Amniotic epithelial cell (primary cell): Measurements from ENCODE around the gene ISG20L2.
A peak's percentile ranks its signal among the peaks of the same experiment; 100 is the strongest.

ENCODE experiments used
- DNase-seq: peaks from one replicate; pipeline ENCODE4 v3.0.0-alpha.2; 2010; ENCODE audit warnings: low read depth

The ISG20L2 gene

DNA sequence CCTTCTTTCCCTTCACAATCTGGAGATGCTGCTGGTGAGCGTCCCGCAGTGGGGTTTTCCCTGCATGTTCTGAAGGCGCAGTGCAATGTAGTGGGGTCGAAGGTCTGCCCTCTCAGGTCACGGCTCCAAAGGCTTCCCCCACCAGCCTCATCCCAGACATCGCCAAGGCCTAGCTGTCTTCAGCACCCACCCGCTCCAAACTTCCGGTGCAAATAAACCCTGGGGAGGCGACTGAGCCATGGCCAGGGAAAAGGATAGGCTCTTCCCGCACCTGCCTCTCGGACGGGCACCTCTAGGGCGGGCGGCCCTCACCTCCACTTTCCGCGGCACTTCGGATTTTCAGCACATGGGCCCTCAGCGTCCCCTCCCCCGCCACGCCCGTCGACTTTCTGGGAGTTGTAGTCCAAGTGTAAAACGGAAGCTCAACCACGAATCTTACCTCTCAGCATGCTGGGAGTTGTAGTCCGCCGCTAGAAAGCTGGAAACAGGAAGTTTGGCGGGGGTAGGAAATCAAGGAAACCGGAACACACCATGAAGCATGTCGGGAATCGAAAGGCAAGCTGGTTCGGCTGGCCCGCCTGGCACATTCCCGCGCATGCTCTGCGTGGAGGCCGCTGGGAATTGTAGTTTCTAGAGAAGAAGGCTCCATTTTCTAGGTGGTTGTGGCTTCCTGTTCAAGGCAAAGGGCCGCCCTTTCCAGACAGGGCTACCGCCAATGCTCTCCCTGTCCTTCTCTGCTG lies 12.3 kb upstream of the ISG20L2 start, which contains the start of gene MRPL24:
TSS of gene MRPL24 (minus strand) at position 348 of the 740 bp plus-strand sequence. CDS start 2,384 bp downstream, outside the sequence.
- DNase-seq: peak; percentile 100

DNA sequence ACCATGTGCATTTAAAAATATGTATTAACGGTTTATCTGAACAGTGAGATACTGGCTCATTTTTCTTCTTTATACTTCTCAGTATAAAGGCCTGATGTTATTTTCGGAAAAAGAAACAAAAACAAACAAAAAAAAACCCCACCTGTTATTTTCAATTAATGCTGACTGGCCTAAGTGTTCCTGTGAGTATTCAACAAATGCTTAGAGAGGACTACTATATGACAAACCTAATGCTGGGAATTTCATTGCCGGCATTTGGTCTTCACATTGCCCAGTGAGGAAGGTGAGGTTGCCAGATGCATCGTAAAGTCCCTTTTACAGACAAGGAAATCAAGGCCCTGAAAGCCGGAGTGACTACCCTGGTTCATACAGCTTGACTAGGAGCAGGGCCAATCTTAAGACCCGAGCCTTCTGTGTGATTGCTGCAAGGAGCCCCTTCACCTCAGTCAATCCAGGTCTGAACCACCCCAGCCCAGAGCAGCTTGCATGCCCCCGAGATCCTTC lies 11.7 kb upstream of the ISG20L2 start:
- no peak for DNase-seq

DNA sequence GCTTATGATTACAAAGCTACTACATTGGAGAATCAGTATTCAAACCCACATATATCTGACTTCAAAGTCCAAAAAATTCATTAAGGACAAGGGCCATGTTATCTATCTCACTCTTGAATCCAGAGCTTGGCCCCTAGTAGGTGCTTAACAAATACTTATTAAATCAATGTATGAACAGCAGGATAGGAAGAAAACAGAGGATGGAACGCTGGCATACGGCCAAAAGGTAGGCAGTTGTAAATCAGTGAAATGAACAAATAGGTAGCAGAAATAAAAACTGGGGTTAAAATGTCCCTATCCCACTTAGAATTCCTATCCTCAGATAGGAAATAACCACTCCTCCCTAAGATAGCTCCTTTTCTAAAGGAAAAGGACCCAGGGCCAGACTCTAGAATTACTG lies 10.3 kb upstream of the ISG20L2 start:
- no peak for DNase-seq

DNA sequence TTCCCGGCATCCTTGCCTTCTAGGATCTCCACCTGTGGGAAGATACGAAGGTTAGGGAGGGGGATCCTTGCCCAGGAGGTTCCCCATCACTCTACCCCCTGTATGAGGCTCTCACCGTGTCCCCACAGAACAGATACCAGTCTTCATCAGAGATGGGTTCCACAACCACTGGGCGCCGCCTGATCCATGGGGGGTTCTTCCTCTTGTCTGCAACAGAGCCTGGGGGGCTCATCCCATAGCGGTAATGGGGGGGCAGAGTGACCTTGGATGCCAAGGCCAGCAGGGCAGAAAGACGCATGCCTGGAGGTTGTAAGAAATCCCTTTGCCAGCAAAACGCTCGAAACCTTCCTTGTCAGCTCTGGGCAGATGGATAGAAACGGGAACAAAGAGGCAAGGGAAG lies 9.8 kb upstream of the ISG20L2 start:
- DNase-seq: no peak

DNA sequence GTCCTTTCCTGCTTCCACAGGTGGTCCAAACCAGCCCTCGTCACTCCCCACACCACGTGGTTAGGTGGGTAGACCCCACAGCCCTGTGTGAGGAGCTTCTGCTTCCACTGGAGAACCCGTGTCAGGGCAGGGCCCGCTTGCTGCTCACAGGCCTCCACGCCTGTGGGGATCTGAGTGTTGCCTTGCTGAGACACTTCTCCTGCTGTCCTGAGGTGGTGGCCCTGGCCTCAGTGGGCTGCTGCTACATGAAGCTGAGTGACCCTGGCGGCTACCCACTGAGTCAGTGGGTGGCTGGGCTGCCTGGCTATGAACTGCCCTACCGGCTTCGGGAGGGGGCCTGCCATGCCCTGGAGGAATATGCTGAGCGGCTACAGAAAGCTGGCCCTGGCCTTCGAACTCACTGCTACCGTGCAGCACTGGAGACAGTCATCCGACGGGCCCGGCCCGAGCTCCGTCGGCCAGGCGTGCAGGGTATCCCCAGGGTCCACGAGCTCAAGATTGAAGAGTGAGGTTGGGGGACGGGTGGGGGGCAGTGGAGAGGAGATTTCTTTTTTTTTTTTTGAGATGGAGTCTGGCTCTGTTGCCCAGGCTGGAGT lies 5.5 kb upstream of the ISG20L2 start:
- no peak for DNase-seq

DNA sequence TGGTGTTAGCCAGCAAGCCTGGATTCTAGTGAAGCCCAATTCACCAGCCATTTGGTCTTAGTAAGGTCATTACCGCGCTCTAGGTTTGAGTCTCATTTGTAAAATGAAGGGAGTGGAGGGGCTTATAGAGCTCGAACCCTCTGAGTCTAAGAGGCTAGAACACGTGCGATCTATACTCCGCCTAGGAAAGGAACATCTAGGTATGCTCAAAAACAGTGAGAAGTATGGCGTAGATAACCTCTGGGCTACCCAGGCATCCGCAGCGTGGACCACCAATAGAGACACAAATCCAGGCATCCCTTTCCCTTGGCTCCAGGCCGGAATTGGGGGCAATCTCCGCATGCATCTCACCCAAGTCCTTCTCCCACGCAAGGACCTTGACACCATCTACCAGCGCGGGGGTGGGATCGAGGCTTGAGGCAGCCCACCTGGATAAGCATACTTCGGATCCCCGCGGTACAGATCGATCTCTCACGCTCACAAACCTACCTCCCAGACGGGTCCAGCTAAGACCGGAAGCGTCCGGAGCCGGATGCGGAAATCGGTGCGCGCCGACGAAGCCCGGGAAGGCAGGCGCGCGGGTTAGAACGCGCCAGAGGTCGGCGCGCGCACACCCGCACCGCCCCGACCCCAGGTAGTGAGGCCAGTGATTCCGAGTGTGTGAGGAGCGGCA lies 504 bp downstream of the ISG20L2 start, which contains the start of gene METTL25B:
TSS of gene METTL25B (plus strand) at position 544 of the 673 bp plus-strand sequence. CDS start 636 bp downstream, outside the sequence.
- DNase-seq: peak; percentile 67

DNA sequence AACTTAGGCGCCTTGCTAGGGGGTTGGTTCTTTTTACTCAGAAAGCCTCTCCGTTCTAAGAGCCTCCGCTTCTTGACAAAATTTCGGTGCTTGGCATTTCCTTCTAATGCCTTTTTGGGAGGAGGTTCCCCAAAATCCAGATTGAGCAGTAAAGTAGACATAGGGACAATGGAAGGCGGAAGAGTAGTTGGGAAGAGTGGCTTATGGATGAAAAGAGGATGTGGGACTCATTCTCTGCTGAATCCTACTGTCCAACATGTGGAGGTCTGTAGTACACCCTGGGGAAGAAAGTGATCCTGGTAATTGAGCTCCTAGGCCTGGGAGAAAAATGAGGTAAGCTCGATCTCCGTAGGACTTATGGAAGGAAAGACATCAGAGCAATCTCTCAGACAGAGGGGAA lies 1.1 kb downstream of the ISG20L2 start:
- no peak for DNase-seq

DNA sequence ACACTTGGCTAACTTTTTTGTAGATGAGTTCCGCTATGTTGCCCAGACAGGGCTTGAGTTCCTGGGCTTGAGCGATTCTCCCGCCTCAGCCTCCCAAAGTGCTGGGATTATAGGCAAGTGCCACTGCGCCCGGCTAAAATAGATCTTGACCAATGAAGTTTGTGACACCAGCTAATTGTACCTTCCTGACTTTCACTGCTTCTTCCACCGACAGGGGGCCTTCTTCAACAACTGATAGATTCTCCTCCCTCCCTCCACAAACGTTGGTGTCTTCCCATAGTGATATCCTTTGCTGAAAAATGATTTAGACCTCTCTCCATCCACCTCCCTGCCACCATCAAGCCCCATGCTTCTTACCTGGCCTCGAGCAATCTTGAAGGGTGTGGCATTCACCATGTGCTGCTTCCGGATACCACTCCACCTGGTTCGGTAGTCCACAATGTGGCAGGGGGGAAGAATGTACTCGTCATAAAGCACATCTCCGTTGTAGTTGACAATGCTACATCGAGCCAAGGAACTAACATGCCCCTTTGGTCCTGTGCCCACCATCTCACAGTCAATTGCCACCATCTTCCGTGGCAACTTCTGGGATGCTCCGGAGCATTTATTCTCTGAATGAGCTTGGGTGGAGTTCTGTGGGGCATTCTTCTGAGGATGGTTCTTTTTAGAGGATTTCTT lies 1.9 kb downstream of the ISG20L2 start:
- DNase-seq: peak; percentile 56

DNA sequence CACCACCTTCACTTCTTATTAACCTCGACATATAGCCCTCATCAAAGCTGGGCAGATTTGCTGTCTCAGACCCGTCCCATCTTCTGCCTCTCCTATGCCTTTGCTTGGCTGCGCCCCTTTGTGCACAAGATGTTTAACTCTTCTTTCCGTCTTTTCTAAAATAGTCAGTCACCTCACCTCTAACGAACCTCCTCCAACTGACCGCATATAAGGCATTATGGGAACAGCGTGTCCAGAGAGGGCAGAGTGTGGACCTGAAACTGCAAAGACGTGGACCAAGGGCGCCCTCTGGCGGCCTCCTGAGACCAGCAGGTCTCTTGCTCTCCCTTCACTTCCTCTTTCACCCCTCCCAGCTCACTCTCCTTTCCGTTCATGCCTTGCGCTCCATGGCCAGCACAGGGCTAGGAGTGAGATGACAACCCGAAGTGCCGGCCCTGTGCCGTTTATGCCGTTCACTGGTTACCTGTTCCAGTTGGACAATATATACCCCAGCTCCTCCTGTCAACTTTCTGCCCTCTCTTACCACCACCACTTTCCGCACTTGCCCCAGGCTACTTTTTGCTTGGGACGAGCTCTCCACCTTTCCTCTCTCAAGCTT lies 2.8 kb downstream of the ISG20L2 start:
- DNase-seq: peak; percentile 83

DNA sequence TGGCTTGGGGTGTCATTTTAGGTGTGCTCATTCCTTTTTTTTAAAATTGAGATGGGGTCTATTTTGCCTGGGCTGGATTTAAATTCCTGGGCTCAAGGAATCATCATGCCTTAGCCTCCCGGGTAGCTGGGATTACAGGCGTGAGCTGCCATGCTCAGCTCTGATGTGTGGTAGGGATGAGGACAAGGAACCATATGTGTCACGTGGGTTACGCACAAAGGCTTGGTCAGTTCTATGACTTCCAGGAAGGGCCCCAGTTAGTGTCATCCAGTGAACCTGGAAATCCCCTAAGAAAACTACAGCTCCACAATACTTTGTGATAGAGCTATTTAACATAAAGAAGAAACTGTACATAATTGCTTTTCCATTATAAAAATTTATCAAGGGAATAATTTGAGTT lies 7.0 kb downstream of the ISG20L2 start:
- DNase-seq: no peak

DNA sequence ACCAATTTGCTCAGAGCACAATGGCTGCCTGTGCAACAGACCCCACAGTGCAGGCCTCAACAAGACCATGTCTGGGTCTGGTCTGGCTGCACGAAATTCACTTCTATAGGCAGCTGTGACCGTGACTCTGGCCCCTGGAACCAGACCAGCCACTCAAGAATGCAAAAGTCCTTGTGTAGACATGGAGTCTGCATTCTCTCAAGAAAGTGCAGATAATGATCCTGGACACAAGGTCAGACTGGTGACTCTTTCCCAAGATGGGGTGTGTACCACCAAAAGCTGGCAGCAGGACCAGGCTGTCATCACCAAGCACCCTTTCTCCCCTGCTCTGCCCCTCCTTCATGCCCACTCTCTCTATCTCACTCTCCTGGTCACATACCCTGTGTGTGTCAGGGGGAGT lies 7.4 kb downstream of the ISG20L2 start:
- no peak for DNase-seq

DNA sequence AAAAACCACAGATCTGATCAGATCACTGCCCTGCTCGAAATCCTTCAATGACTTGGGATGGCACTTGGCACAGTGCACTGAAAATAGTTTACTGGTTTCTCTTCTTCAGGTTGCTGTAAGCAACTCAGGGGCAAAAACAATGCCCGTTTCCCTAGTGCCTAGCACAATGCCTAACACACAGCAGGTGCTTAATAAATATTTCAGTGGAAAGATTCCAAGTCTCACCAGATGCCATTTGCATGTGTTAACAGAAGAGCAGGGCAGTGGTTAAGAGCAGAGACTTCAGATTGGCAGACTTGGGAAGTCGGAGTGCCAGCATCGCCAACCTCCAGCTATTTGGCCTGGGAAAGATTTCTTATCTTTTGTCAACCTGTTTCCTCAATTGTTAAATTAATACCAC lies 11.2 kb downstream of the ISG20L2 start:
- DNase-seq: no peak

DNA sequence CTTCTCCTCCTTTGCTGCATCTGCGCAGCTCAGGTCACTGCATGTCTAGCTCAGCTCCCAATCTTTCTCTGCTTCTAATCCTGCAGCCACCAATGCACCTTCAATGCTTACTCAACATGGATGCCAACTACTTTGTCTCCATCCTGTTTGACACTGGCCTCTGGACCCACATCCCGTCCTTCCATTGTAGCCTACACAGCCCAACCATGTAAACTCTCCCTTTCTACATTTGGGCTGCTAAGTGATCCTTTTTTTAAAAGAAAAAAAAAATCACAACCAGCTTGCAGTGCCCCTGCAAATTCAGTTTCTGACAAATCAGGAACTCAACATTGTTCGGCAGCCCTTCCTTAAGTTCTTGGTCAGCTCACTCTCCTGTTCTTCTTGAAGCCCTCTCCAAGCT lies 13.7 kb downstream of the ISG20L2 start:
- no peak for DNase-seq

DNA sequence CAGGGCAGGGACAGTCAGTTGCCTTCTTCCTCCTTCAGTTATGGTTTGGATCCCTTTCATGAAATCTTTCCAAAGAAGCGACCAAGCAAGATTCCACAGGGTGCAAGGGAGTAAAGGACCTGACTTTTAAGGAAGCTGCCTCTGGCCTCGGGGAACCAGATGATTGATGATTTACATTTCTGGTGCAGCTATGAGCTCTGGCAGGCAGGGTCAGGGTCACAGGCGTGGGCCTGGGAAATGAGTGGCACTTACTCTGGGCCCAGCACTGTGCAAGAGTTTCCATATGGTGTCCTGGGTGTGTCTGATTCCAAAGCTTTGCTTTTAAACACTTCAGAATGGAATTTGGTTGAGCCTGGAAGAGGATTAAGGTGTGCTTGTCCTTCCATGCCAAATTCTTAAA lies 15.9 kb downstream of the ISG20L2 start:
- no peak for DNase-seq

DNA sequence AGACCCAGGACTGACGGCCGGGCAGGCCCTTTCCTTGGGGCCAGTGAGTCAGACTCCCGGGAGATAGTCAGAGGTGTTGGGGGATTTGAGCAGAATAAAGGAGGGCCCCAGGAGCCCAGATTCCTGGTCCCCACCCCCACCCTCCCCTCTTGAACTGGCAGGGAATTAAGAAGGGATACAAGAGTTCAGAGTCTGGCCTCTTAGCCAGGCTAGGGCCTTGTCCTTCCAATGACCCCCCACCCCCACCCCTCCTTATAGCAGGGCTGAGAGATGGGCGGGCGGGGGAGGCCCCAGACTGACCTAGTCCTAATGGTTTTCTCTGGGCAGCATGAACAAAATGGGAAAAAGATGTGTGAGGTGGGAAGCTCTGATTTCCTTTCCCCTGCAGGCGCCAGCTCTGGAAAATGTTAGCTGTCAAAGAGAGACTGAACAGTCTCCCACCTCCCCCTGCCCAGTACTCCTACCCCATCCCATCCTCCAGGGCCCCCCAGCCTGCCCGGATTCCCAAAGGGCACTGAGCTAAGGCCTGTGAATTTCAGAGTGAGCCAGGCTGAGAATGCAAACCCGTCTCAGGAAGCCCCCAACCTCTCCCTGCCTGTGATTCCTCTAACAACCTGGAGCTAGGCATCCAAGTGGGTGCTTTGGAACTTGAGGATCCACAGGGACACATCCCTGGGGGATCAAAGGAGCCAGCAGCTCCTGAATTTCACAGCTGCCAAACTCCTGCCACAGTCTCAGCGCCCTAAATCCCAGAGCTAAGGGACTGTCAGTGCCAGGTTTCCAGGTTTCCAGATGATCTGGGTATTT lies 17.4 kb downstream of the ISG20L2 start:
- peak; percentile 93 for DNase-seq

DNA sequence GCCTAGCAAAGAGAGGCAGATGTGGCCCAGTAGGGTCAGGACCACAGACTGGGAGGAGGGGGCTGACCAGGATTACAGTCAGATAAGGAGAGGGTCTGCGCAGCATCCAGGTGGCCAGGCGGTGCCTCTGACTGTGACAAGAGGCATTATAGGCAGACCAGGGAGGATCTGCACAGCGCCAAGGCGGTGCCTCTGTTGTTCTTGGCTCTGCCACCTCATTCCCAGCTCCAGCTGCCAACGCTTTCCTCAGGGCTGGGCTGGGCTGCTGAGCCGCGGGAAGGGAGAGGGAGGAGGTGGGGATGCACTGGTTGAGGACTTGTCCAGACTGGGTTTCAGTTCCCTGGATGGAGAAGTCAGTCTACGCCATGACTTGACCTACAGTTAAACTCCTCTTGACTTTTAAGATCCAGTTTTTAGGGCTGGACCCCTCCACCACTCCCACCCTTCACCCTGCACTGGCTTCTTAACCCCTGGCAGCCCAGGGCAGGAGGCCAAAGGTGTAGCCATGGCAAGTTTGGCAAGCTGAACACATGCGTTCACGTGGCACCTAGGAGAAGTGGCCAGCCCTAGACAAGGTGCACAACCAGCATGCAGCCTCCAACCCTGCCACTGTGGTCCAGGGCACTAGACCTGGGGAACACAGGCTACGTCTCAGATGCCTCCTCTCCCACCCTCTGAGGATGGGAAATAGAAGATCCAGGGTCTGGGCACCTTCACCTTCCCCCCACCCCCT lies 18.6 kb downstream of the ISG20L2 start:
- peak; percentile 41 for DNase-seq

DNA sequence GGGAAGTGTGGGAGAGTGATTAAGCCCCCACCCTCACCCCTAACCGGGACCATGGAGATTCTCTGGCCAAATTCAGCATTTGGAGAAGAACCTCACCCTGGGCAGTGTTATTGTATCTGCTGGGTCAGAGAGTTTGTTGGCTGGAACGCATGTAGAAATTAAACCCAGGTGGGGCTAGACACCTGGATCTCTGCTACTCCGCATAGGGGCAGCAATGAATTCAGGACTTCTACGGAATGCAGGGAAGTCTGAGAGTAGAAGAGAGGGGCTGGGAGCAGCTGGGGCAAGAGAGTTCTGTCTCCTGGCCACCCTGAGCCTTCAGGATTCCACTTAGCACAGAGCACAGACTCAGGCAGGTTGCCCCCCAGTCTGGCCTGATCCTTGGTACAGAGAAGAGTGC lies 19.5 kb downstream of the ISG20L2 start:
- no peak for DNase-seq

DNA sequence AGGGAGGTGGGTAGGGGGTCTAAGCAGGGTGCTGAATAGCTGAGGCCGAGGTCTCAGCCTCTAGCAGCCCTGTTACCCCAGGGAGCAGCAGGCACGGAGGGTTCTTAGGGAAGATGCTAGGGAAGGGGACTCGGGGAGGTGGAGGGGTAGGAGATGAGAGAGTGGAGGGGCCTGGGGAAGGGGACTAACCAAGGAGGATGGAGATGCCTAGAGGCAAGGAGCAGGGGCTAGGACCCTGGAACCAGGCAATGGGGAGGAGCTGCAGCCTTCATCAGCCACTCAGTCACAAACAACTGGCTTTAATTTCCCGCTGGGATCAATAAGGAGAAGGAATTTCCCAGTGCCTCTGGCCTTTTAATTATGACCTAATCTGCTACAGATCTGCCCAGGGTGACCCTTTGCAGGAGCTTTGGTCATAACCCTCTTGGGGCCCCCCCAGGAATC lies 20.3 kb downstream of the ISG20L2 start:
- no peak for DNase-seq

DNA sequence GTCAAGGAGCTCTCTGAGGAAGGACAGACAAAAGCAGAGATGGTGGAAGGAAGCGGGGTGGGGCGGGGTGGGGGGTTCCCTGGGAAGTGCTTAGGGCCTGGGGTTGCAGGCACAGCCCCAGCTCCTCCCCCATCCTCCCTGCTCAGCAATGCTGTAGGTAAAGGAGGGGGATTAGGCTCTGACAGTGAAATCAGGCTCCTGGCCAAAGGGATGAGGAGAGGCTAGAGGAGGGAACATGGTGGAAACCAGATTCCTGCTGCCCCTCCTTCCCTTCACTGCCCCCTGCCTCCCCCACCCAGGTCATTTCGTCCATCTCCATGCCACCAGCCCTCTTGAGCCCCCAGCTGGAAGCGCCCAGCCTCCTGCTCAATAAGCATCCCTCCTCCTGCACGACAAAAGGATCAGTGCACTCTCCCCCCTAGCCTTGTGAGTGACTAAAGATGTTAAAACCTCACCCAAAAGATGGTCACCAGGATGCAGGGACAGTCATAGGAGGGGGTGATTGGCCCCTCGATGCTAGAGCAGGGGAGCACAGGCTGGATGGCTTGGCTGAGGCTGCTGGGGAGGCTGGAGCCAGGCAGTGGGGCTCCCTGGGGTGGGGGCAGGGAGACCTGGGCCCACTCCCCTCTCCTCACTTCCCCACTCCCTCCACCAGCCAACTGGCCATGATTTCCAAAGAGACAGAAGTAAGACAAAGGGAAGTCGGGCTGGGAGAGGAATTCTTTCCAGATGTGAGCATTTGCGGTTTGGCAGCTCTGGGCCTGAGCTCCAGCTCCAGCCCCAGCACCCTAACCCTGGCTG lies 20.9 kb downstream of the ISG20L2 start:
- DNase-seq: peak; percentile 59
